GM12878 (cell line): ENCODE results near the gene RPS19BP1. TPM values are rescaled to one million over a fixed set of nuclear protein-coding genes. Genes with fewer than 3 reads are reported as not detected.

Experiments used
- CREB1 ChIP-seq: IDR thresholded peaks from 2 replicates; pipeline ENCODE4 v1.6.1; 2012; ENCODE audit warnings: low read depth, mild to moderate bottlenecking, inconsistent platforms
- CREM ChIP-seq: IDR thresholded peaks from 2 replicates; pipeline ENCODE4 v1.6.1; 2014; ENCODE audit warnings: antibody characterized with exemption, low read depth
- ESRRA ChIP-seq: IDR thresholded peaks from 2 replicates; pipeline ENCODE4 v1.6.1; 2012; ENCODE audit warnings: mild to moderate bottlenecking, low read length, improper control_type of control experiment
- HCFC1 ChIP-seq: fragments of 150-350 bp; IDR thresholded peaks from 2 replicates; pipeline ENCODE4 v1.6.1; 2014; ENCODE audit warnings: low read length
- IRF4 ChIP-seq: IDR thresholded peaks from 2 replicates; pipeline ENCODE4 v1.6.1; 2011; ENCODE audit warnings: low read depth, low read length
- KLF5 ChIP-seq: fragments of 450-650 bp; IDR thresholded peaks from 2 replicates; pipeline ENCODE4 v1.6.1; 2014; ENCODE audit warnings: mild to moderate bottlenecking; ENCODE audit not compliant: partially characterized antibody
- MXI1 ChIP-seq: fragments of 150-350 bp; IDR thresholded peaks from 2 replicates; pipeline ENCODE4 v1.6.1; 2011; ENCODE audit warnings: low read depth, mild to moderate bottlenecking, inconsistent platforms, low read length, improper control_type of control experiment
- MYB ChIP-seq: fragments of 150-350 bp; IDR thresholded peaks from 2 replicates; pipeline ENCODE4 v1.6.1; 2014; ENCODE audit warnings: mild to moderate bottlenecking, low read depth, low read length, borderline replicate concordance
- NR2C1 ChIP-seq: fragments of 450-650 bp; IDR thresholded peaks from 2 replicates; pipeline ENCODE4 v1.6.1; 2017; ENCODE audit warnings: antibody characterized with exemption, mild to moderate bottlenecking, moderate library complexity
- NR2F1 ChIP-seq: fragments of 450-650 bp; conservative IDR thresholded peaks from 2 replicates; pipeline ENCODE4 v1.6.1; 2017; ENCODE audit warnings: mild to moderate bottlenecking
- NRF1 ChIP-seq: conservative IDR thresholded peaks from 2 replicates; pipeline ENCODE4 v1.6.1; 2011; ENCODE audit warnings: mild to moderate bottlenecking, low read depth, low read length, improper control_type of control experiment
- PBX3 ChIP-seq: IDR thresholded peaks from 2 replicates; pipeline ENCODE4 v1.6.1; 2011; ENCODE audit warnings: mild to moderate bottlenecking, low read depth, low read length, moderate library complexity; ENCODE audit not compliant: insufficient replicate concordance
- SIN3A ChIP-seq: IDR thresholded peaks from 2 replicates; pipeline ENCODE4 v1.6.1; 2012; ENCODE audit warnings: low read depth, low read length, improper control_type of control experiment
- SREBF1 ChIP-seq: IDR thresholded peaks from 2 replicates; pipeline ENCODE4 v1.6.1; 2012; ENCODE audit warnings: mild to moderate bottlenecking, low read length
- ZBTB11 ChIP-seq: fragments of 450-650 bp; formaldehyde crosslinking; IDR thresholded peaks from 2 replicates; pipeline ENCODE4 v1.5.0; 2022; ENCODE audit warnings: mild to moderate bottlenecking, missing genetic modification characterization
- ZBTB40 ChIP-seq: fragments of 450-650 bp; IDR thresholded peaks from 2 replicates; pipeline ENCODE4 v1.6.1; 2016; ENCODE audit warnings: mild to moderate bottlenecking, moderate library complexity, borderline replicate concordance
- ZNF687 ChIP-seq: fragments of 450-650 bp; IDR thresholded peaks from 2 replicates; pipeline ENCODE4 v1.6.1; 2017; ENCODE audit warnings: mild to moderate bottlenecking, moderate library complexity
- polyA plus RNA-seq, 11 experiments: library from polyadenylated mRNA; depleted of rRNA in 4 of 11; unstranded in 6 of 11; stranded (reverse) in 5 of 11; fragments of >200 nt; fragmentation: Nextera tagmentation in 4 of 11; fragmentation: Illumina TruSeq in 1 of 11; extraction: Ambion mirVana in 4 of 11; extraction: Trizol in 1 of 11; gene quantifications; 1 replicate in 1 of 11; 2 replicates in 10 of 11; pipeline versions ENCODE4 v1.2.1 to v1.2.3, GENCODE V29; 2011 to 2016; ENCODE audit warnings: inconsistent platforms in 2 of 11, missing spikeins in 2 of 11, low read depth in 1 of 11
- total RNA-seq, 4 experiments: library from RNA; depleted of rRNA in 3 of 4; stranded (reverse); fragments of >200 nt in 3 of 4; fragmentation: Illumina TruSeq in 1 of 4; extraction: Trizol in 1 of 4; gene quantifications; 2 replicates each; pipeline versions ENCODE4 v1.2.1 to v1.2.3, GENCODE V29; 2013 to 2021

RPS19BP1 gene
- total and polyA plus RNA-seq, 10 of the 15 experiments (the other 5 are each of a cell fraction or from before 2014, with no cell fraction given), result 2.7 to 206 (median 78.6) TPM

GRCh38 chr22:39532215-39533073 lies at the start of gene RPS19BP1 (continued):
- TF ChIP-seq MYB, result no peak
- TF ChIP-seq HCFC1, result peak; percentile 68
- peak; percentile 83 for TF ChIP-seq SIN3A
- no peak for TF ChIP-seq ZNF687
- TF ChIP-seq CREB1, result no peak
- 0 out of 2 replicates have a peak, but pooled peaks have one; percentile 10 for TF ChIP-seq IRF4
- peak; percentile 76 for TF ChIP-seq ZBTB11 (CRISPR knock-in tag)
- no peak for TF ChIP-seq SREBF1
- peak; percentile 65 for TF ChIP-seq KLF5
- TF ChIP-seq NRF1, result peak; percentile 83
- TF ChIP-seq ESRRA, result no peak
- 0 out of 2 replicates have a peak, but pooled peaks have one; percentile 72 for TF ChIP-seq MXI1
- 0 out of 2 replicates have a peak, but pooled peaks have one; percentile 62 for TF ChIP-seq CREM
- peak; percentile 93 for TF ChIP-seq PBX3
- TF ChIP-seq NR2C1, result peak; percentile 45
- TF ChIP-seq ZBTB40, result peak; percentile 96
- TF ChIP-seq NR2F1, result peak; percentile 79
